ENCODE data around the gene KNDC1. TPM values are rescaled to one million over a fixed set of nuclear protein-coding genes. Genes with fewer than 3 reads are reported as not detected.
"Not testable (repeated sequence)": the region's sequence is repeated elsewhere in the genome, so short reads cannot be mapped to it uniquely, and the experiment has no call there.

Gene KNDC1
- total RNA-seq, 1 donor from 2014 or later: not detected

DNA sequence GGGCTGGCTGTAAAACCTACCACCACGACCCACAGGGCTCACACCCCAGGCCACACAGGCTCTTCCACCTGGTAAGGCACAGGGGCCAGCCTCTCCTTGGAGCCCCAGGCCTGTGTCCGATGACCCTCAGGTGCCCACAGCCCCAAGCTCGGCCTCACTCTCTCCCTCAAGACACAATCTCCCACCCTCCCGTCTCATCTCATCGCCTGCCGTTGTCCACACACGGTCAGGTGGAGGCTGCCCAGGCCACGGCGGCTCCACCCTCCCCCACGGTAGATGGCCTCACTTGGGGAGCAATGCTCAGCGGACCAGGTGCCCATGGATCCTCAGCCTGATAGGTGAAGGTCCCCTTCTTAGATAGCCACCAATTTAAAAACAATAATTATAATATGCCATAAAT, 61.3 kb downstream of the KNDC1 start:
- TF ChIP-seq, protein P1, sequence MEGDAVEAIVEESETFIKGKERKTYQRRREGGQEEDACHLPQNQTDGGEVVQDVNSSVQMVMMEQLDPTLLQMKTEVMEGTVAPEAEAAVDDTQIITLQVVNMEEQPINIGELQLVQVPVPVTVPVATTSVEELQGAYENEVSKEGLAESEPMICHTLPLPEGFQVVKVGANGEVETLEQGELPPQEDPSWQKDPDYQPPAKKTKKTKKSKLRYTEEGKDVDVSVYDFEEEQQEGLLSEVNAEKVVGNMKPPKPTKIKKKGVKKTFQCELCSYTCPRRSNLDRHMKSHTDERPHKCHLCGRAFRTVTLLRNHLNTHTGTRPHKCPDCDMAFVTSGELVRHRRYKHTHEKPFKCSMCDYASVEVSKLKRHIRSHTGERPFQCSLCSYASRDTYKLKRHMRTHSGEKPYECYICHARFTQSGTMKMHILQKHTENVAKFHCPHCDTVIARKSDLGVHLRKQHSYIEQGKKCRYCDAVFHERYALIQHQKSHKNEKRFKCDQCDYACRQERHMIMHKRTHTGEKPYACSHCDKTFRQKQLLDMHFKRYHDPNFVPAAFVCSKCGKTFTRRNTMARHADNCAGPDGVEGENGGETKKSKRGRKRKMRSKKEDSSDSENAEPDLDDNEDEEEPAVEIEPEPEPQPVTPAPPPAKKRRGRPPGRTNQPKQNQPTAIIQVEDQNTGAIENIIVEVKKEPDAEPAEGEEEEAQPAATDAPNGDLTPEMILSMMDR (IDR thresholded peaks at IDR 0.05): no peak
- H3K4me3 Mint-ChIP-seq (ENCODE audit: unreplicated experiment): no peak overlapping the region
- no peaks in the 10 kb centered on the region for H3K9me3 Mint-ChIP-seq (ENCODE audit: unreplicated experiment)
- H3K36me3 Mint-ChIP-seq (ENCODE audit: unreplicated experiment): no peaks in the 10 kb centered on the region
- DNase-seq (ENCODE audit: extremely low spot score, unreplicated experiment): no peak
- peaks cover 4% of the 10 kb centered on the region for H3K4me1 Mint-ChIP-seq (ENCODE audit: unreplicated experiment)
- H3K27me3 Mint-ChIP-seq (ENCODE audit: unreplicated experiment): peaks cover 7% of the 10 kb centered on the region
- no peak overlapping the region for H3K27ac Mint-ChIP-seq (ENCODE audit: unreplicated experiment)

DNA sequence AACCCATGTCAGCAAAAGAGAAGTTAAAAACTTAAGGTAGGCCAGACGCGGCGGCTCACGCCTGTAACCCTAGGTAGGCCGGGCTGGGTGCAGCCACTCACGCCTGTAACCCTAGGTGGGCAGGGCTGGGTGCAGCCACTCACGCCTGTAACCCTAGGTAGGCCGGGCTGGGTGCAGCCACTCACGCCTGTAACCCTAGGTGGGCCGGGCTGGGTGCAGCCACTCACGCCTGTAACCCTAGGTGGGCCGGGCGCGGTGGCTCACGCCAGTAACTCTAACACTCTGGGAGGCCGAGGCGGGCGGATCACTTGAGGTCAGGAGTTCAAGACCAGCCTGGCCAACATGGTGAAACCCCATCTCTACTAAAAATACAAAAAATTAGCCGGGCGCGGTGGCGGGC, 61.7 kb downstream of the KNDC1 start:
- H3K27ac Mint-ChIP-seq (ENCODE audit: unreplicated experiment); H3K4me3 Mint-ChIP-seq (ENCODE audit: unreplicated experiment); H3K9me3 Mint-ChIP-seq (ENCODE audit: unreplicated experiment); H3K4me1 Mint-ChIP-seq (ENCODE audit: unreplicated experiment); H3K36me3 Mint-ChIP-seq (ENCODE audit: unreplicated experiment); DNase-seq (ENCODE audit: extremely low spot score, unreplicated experiment): not testable (repeated sequence)
- peaks cover 11% of the 10 kb centered on the region for H3K27me3 Mint-ChIP-seq (ENCODE audit: unreplicated experiment)

DNA sequence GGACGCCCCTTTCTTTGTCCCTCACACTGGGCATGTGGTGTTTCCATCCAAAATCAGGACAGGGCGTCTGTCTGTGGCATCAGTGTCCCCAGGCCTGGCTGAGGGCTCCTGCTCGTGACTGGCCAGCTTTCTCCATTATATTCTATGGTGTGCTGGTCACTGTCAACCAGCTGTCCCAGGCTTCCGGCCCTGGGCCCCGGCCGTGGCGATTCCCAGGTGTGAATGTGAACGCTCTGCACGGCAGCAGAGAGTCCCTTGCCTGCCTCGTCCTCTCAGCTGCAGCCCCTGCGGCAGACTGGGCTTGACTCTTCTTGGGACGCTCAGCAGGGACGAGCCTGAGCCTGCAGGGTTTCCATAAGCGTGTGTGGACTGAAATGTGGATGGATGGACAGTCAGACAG, 64.1 kb downstream of the KNDC1 start:
- TF ChIP-seq, protein P1 (IDR thresholded peaks at IDR 0.05): no peak

DNA sequence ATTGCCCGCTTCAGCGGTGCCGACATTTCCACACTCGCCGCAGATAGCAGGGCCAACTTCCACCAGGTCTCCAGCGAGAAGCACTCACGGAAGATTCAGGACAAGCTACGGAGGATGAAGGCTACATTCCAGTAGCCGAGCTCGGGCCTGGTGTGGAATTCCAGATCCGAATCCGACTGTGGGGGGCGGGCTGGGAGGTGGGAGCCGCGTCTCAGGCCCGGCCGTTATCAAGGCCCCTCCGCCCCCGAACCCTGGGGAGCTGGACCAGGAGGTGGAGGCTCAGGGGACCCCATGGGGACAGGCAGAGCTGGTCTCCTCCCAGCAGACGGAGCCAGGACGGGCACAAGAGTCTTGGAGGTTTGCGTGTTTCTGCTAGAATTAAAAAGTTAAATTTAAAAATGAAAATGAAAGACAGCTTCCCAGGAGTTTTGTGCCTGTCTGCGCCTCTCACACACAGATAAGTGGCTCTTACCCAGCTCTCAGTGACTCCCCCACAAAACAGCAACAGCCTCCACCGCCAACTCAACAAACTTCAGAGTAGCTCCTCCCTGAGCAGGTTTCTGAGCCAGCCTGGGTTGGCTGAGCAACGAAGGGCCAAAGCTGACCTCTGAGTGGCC, 64.8 kb downstream of the KNDC1 start:
- no peak overlapping the region for H3K27ac Mint-ChIP-seq (ENCODE audit: unreplicated experiment)
- H3K36me3 Mint-ChIP-seq (ENCODE audit: unreplicated experiment): no peaks in the 10 kb centered on the region
- no peaks in the 10 kb centered on the region for H3K9me3 Mint-ChIP-seq (ENCODE audit: unreplicated experiment)

More for the DNA sequence above, 64.1 kb downstream of the KNDC1 start:
- Mint-ChIP-seq H3K36me3 (ENCODE audit: unreplicated experiment) (no peaks in the 10 kb centered on the region), H3K4me1 (ENCODE audit: unreplicated experiment) (peaks cover 4% of the 10 kb centered on the region), H3K27ac (ENCODE audit: unreplicated experiment) (no peak overlapping the region), H3K27me3 (ENCODE audit: unreplicated experiment) (peaks cover 28% of the 10 kb centered on the region), H3K4me3 (ENCODE audit: unreplicated experiment) (no peak overlapping the region), H3K9me3 (ENCODE audit: unreplicated experiment) (no peaks in the 10 kb centered on the region)
- no peak for DNase-seq (ENCODE audit: extremely low spot score, unreplicated experiment)

DNA sequence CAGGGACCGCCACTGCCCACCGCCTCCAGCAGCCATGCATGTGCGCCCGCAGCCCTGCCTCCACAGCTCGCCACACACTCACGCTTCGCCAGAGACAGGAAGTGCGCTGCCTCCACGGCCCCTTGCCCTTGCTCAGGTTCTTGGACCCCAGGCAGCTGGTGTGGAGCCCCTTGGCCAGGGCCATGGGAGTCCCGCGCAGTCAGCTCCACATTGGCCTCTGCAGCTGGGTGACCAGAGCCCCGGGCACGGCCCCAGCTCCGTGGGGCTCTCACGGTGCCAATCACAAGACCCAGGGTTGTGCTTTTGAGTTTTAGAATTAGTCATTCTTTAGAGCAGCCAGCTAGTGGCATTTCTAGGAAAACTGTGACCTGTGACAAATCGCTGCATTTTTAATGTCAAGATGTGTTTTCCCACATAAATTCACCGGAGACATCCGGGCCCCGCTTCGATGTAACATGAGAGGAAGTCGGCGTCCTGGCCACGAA, 65.7 kb downstream of the KNDC1 start:
- peaks cover 34% of the 10 kb centered on the region for H3K27me3 Mint-ChIP-seq (ENCODE audit: unreplicated experiment)

More for the DNA sequence above, 64.8 kb downstream of the KNDC1 start:
- TF ChIP-seq, protein P1 (IDR thresholded peaks at IDR 0.05): no peak
- H3K4me3 Mint-ChIP-seq (ENCODE audit: unreplicated experiment): no peak overlapping the region
- peaks cover 34% of the 10 kb centered on the region for H3K27me3 Mint-ChIP-seq (ENCODE audit: unreplicated experiment)
- H3K4me1 Mint-ChIP-seq (ENCODE audit: unreplicated experiment): peaks cover 8% of the 10 kb centered on the region
- DNase-seq (ENCODE audit: extremely low spot score, unreplicated experiment): no peak

More for the DNA sequence above, 65.7 kb downstream of the KNDC1 start:
- no peak overlapping the region for H3K4me3 Mint-ChIP-seq (ENCODE audit: unreplicated experiment)
- DNase-seq (ENCODE audit: extremely low spot score, unreplicated experiment): no peak
- no peak overlapping the region for H3K27ac Mint-ChIP-seq (ENCODE audit: unreplicated experiment)
- H3K9me3 Mint-ChIP-seq (ENCODE audit: unreplicated experiment): no peaks in the 10 kb centered on the region
- peaks cover 8% of the 10 kb centered on the region for H3K4me1 Mint-ChIP-seq (ENCODE audit: unreplicated experiment)
- H3K36me3 Mint-ChIP-seq (ENCODE audit: unreplicated experiment): no peaks in the 10 kb centered on the region
- TF ChIP-seq, protein P1 (IDR thresholded peaks at IDR 0.05): no peak

All from osteocyte (in vitro differentiated cells).